ENCODE data around the gene HPS5. TPM values are rescaled to one million over a fixed set of nuclear protein-coding genes. Genes with fewer than 3 reads are reported as not detected.

HPS5 gene
- total and polyA plus RNA-seq, 2 of the 13 experiments (the other 11 are each of a cell fraction or from before 2014, with no cell fraction given), result 6.6 to 25.5 TPM

GRCh38 chr11:18239655-18240054, 82.3 kb downstream of the HPS5 start (continued):
- TF ChIP-seq ZNF10 (CRISPR knock-in tag; IDR thresholded peaks at IDR 0.05; ENCODE audit: borderline replicate concordance, low read depth) (no peak), ZFP36L2 (CRISPR knock-in tag; IDR thresholded peaks at IDR 0.05) (no peak), REL (CRISPR knock-in tag; conservative IDR thresholded peaks at IDR 0.05) (no peak), ZSCAN20 (CRISPR knock-in tag; IDR thresholded peaks at IDR 0.05; ENCODE audit: borderline replicate concordance) (no peak), TRIM24 (CRISPR knock-in tag; IDR thresholded peaks at IDR 0.05) (no peak), ZNF484 (CRISPR knock-in tag; IDR thresholded peaks at IDR 0.05; ENCODE audit: borderline replicate concordance, low read depth) (no peak), ZNF766 (CRISPR knock-in tag; IDR thresholded peaks at IDR 0.05; ENCODE audit: borderline replicate concordance) (no peak), TP53 (CRISPR knock-in tag; conservative IDR thresholded peaks at IDR 0.05) (no peak), CEBPB (IDR thresholded peaks at IDR 0.05; ENCODE audit: borderline replicate concordance, low read depth, low read length) (no peak), HNRNPLL (IDR thresholded peaks at IDR 0.05; ENCODE audit: low read depth, low read length, poor library complexity, severe bottlenecking) (no peak), ZNF276 (CRISPR knock-in tag; IDR thresholded peaks at IDR 0.05; ENCODE audit: low read depth) (no peak), SIX4 (CRISPR knock-in tag; IDR thresholded peaks at IDR 0.05) (no peak), CEBPG (CRISPR knock-in tag; IDR thresholded peaks at IDR 0.05) (no peak), RFX3 (CRISPR knock-in tag; IDR thresholded peaks at IDR 0.05) (no peak), NFIB (CRISPR knock-in tag; IDR thresholded peaks at IDR 0.05; ENCODE audit: borderline replicate concordance) (no peak), RAD21 (CRISPR knock-in tag; IDR thresholded peaks at IDR 0.05) (no peak), ZFAT (CRISPR knock-in tag; conservative IDR thresholded peaks at IDR 0.05) (no peak), ZNF557 (CRISPR knock-in tag; IDR thresholded peaks at IDR 0.05) (no peak), ZNF382 (CRISPR knock-in tag; IDR thresholded peaks at IDR 0.05; ENCODE audit: borderline replicate concordance) (no peak), SYNCRIP (IDR thresholded peaks at IDR 0.05; ENCODE audit: insufficient read depth, low read depth, low read length) (no peak), DPF2 (CRISPR knock-in tag; IDR thresholded peaks at IDR 0.05; ENCODE audit: borderline replicate concordance, low read depth) (no peak), MLX (CRISPR knock-in tag; IDR thresholded peaks at IDR 0.05) (peak; percentile 66), KDM1A (CRISPR knock-in tag; IDR thresholded peaks at IDR 0.05) (no peak), ZNF75D (CRISPR knock-in tag; IDR thresholded peaks at IDR 0.05; ENCODE audit: borderline replicate concordance) (no peak), ZNF510 (CRISPR knock-in tag; IDR thresholded peaks at IDR 0.05; ENCODE audit: low read depth) (no peak), SOX13 (IDR thresholded peaks at IDR 0.05) (no peak), SOX13 (CRISPR knock-in tag; conservative IDR thresholded peaks at IDR 0.05 in 1 of 2, IDR thresholded peaks at IDR 0.05 in 1 of 2) (peak in 1 of 2 experiments; percentile 35; a peak in 1 of 4 replicates), POLR2G (IDR thresholded peaks at IDR 0.05; ENCODE audit: low read depth, low read length) (no peak)
- TF ChIP-seq, protein P1, sequence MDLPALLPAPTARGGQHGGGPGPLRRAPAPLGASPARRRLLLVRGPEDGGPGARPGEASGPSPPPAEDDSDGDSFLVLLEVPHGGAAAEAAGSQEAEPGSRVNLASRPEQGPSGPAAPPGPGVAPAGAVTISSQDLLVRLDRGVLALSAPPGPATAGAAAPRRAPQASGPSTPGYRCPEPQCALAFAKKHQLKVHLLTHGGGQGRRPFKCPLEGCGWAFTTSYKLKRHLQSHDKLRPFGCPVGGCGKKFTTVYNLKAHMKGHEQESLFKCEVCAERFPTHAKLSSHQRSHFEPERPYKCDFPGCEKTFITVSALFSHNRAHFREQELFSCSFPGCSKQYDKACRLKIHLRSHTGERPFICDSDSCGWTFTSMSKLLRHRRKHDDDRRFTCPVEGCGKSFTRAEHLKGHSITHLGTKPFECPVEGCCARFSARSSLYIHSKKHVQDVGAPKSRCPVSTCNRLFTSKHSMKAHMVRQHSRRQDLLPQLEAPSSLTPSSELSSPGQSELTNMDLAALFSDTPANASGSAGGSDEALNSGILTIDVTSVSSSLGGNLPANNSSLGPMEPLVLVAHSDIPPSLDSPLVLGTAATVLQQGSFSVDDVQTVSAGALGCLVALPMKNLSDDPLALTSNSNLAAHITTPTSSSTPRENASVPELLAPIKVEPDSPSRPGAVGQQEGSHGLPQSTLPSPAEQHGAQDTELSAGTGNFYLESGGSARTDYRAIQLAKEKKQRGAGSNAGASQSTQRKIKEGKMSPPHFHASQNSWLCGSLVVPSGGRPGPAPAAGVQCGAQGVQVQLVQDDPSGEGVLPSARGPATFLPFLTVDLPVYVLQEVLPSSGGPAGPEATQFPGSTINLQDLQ (CRISPR knock-in tag; IDR thresholded peaks at IDR 0.05), result no peak
